Fibroblast of lung (primary cell): ENCODE measurements around the gene NR2C2. TPM values are rescaled to one million over a fixed set of nuclear protein-coding genes. Genes with fewer than 3 reads are reported as not detected.

Experiments used
- DNase-seq, 2 donors: peaks; one replicate each; pipeline versions ENCODE4 v3.0.0 to v3.0.0-alpha.2; 2010; ENCODE audit warnings: low read depth in 2 of 2
- H2AFZ ChIP-seq: 2 replicates; pipeline ENCODE4 v1.5.1; 2012; ENCODE audit warnings: low read length, control low read depth, inconsistent platforms
- H3K27ac ChIP-seq: 2 replicates; pipeline ENCODE4 v1.5.1; 2011; ENCODE audit warnings: low read length, control low read depth; ENCODE audit not compliant: insufficient read depth
- H3K27me3 ChIP-seq: 2 replicates; pipeline ENCODE4 v1.5.1; 2011; ENCODE audit warnings: mild to moderate bottlenecking, low read length; ENCODE audit not compliant: control insufficient read depth, insufficient read depth
- H3K36me3 ChIP-seq: 2 replicates; pipeline ENCODE4 v1.5.1; 2011; ENCODE audit warnings: low read length; ENCODE audit not compliant: control insufficient read depth, insufficient read depth
- H3K4me1 ChIP-seq: 2 replicates; pipeline ENCODE4 v1.5.1; 2011; ENCODE audit warnings: low read length; ENCODE audit not compliant: control insufficient read depth, insufficient read depth; ENCODE audit errors: extremely low read depth
- H3K4me2 ChIP-seq: 2 replicates; pipeline ENCODE4 v1.5.1; 2011; ENCODE audit warnings: low read length, control low read depth; ENCODE audit not compliant: insufficient read depth; ENCODE audit errors: extremely low read depth
- H3K4me3 ChIP-seq, 4 experiments: fragments of 200-600 bp in 1 of 4; sonication (generic) in 1 of 4; replicated peaks in 1 of 4; 2 replicates each; pipeline ENCODE4 v1.5.1; 2011 to 2016; ENCODE audit warnings: low read length in 4 of 4, low read depth in 3 of 4, mild to moderate bottlenecking in 3 of 4, control low read depth in 2 of 4, inconsistent platforms in 1 of 4, mixed read lengths in 1 of 4; ENCODE audit not compliant: insufficient read depth in 1 of 4; ENCODE audit errors: control extremely low read depth in 1 of 4
- H3K79me2 ChIP-seq: 2 replicates; pipeline ENCODE4 v1.5.1; 2012; ENCODE audit warnings: mild to moderate bottlenecking, low read length, inconsistent platforms; ENCODE audit not compliant: control insufficient read depth, insufficient read depth
- H3K9ac ChIP-seq: 2 replicates; pipeline ENCODE4 v1.5.1; 2011; ENCODE audit warnings: mild to moderate bottlenecking, low read length, control low read depth; ENCODE audit not compliant: insufficient read depth
- H3K9me3 ChIP-seq: 2 replicates; pipeline ENCODE4 v1.5.1; 2012; ENCODE audit warnings: low read depth, low read length; ENCODE audit not compliant: control insufficient read depth, insufficient read depth
- H4K20me1 ChIP-seq: 2 replicates; pipeline ENCODE4 v1.5.1; 2011; ENCODE audit warnings: low read length; ENCODE audit not compliant: control insufficient read depth, insufficient read depth; ENCODE audit errors: extremely low read depth
- EZH2 ChIP-seq: IDR thresholded peaks from 2 replicates; pipeline ENCODE4 v1.5.1; 2012; ENCODE audit warnings: low read length, control low read depth, mild to moderate bottlenecking; ENCODE audit errors: missing control alignments
- polyA plus RNA-seq, 2 donors: library from polyadenylated mRNA; depleted of rRNA in 1 of 2; stranded (reverse) in 1 of 2; unstranded in 1 of 2; fragments of >200 nt; gene quantifications; 2 replicates each; pipeline ENCODE4 v1.2.1, GENCODE V29; 2011 to 2012; ENCODE audit warnings: missing spikeins in 1 of 2
- total RNA-seq: library from RNA; depleted of rRNA; stranded (reverse); fragments of >200 nt; gene quantifications from 2 replicates; pipeline ENCODE4 v1.2.1, GENCODE V29; 2014
- TF ChIP-seq, protein P1 (sequence below), 2 donors: IDR thresholded peaks in 1 of 2; conservative IDR thresholded peaks in 1 of 2; 1 replicate in 1 of 2; 2 replicates in 1 of 2; pipeline ENCODE4 v1.5.1; 2011 to 2012; ENCODE audit warnings: low read length in 2 of 2, control low read depth in 1 of 2, inconsistent platforms in 1 of 2, low read depth in 1 of 2, mild to moderate bottlenecking in 1 of 2

NR2C2 gene
- total and polyA plus RNA-seq, 2 donors (not counting 1 experiment from before 2014, with no cell fraction given): 15.0 to 27.9 TPM

DNA sequence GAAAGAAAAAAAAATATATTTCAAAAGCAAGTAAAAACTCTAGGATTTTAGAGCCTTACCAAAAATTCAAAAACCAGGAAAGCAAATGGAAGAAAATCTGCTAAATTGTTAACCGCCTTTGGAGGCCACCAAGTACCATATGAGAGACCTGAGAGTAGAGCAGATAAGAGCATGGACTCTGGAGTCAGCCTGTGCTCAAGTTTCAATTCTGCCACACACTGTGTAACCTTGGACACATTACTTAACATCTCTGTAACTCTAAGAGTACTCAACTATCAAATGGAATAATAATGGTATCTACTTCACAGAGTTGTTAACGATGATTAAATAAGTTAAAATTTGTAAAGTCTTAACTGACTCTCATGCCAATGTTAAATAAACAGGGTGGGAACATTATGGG, 138.9 kb downstream of the NR2C2 start:
- peaks cover 17% of the 10 kb centered on the region for H3K36me3 ChIP-seq

DNA sequence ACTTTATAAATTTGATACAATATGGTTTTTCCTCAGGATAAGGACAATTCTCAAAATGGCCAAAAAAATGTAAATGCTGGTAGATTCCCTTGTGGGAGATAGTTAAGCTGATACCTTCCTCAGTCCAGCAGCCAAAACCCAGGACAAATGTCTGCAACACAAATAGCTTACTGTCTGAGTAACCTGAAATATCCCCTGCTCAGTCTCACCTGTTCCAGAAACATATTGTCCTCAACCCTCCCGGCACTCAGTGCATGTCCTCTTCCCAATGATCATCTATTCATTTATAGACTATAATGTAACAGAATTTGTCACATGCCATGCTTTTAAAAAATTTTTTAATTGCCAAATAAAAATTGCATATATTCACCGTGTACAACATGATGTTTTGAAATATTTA, 139.3 kb downstream of the NR2C2 start:
- DNase-seq: no peak
- no peaks in the 10 kb centered on the region for H3K9me3 ChIP-seq
- H3K4me1 ChIP-seq: no peaks in the 10 kb centered on the region
- H3K27me3 ChIP-seq: no peaks in the 10 kb centered on the region
- no peak overlapping the region for H3K27ac ChIP-seq
- H4K20me1 ChIP-seq: no peaks in the 10 kb centered on the region
- H3K4me2 ChIP-seq: no peak overlapping the region
- H3K9ac ChIP-seq: no peak overlapping the region
- H2AFZ ChIP-seq: no peak overlapping the region
- H3K36me3 ChIP-seq: peaks cover 12% of the 10 kb centered on the region
- no peak overlapping the region for H3K4me3 ChIP-seq
- TF ChIP-seq EZH2: no peak
- TF ChIP-seq, protein P1, sequence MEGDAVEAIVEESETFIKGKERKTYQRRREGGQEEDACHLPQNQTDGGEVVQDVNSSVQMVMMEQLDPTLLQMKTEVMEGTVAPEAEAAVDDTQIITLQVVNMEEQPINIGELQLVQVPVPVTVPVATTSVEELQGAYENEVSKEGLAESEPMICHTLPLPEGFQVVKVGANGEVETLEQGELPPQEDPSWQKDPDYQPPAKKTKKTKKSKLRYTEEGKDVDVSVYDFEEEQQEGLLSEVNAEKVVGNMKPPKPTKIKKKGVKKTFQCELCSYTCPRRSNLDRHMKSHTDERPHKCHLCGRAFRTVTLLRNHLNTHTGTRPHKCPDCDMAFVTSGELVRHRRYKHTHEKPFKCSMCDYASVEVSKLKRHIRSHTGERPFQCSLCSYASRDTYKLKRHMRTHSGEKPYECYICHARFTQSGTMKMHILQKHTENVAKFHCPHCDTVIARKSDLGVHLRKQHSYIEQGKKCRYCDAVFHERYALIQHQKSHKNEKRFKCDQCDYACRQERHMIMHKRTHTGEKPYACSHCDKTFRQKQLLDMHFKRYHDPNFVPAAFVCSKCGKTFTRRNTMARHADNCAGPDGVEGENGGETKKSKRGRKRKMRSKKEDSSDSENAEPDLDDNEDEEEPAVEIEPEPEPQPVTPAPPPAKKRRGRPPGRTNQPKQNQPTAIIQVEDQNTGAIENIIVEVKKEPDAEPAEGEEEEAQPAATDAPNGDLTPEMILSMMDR (conservative IDR thresholded peaks at IDR 0.05 in 1 of 2, IDR thresholded peaks at IDR 0.05 in 1 of 2; ENCODE audit: low read depth in 1 of 2, low read length in 2 of 2): no peak
- no peaks in the 10 kb centered on the region for H3K79me2 ChIP-seq

More for the DNA sequence above, 138.9 kb downstream of the NR2C2 start:
- DNase-seq: no peak
- no peaks in the 10 kb centered on the region for H3K4me1 ChIP-seq
- H3K4me2 ChIP-seq: no peak overlapping the region
- no peak overlapping the region for H3K9ac ChIP-seq
- no peak overlapping the region for H2AFZ ChIP-seq
- H3K27ac ChIP-seq: no peak overlapping the region
- no peaks in the 10 kb centered on the region for H3K79me2 ChIP-seq
- H4K20me1 ChIP-seq: no peaks in the 10 kb centered on the region
- no peak overlapping the region for H3K4me3 ChIP-seq
- no peaks in the 10 kb centered on the region for H3K27me3 ChIP-seq
- TF ChIP-seq, protein P1 (conservative IDR thresholded peaks at IDR 0.05 in 1 of 2, IDR thresholded peaks at IDR 0.05 in 1 of 2; ENCODE audit: low read depth in 1 of 2, low read length in 2 of 2): no peak
- no peak for TF ChIP-seq EZH2
- no peaks in the 10 kb centered on the region for H3K9me3 ChIP-seq

DNA sequence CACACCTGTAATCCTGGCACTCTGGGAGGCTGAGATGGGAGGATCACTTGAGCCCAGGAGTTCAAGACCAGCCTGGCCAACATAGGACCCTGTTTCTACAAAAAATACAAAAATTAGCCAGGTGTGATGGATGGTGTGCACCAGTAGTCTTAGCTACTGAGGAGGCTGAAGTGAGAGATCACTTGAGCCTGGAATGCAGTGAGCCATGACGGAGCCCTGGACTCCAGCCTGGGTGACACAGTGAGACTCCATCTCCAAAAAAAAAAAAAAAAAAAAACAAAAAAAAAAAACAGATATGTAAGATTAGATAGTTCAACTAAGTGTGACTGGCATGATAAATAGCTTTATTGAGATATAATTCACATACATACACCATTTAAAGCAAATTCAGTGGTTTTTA, 141.8 kb downstream of the NR2C2 start:
- TF ChIP-seq EZH2: no peak
- TF ChIP-seq, protein P1 (conservative IDR thresholded peaks at IDR 0.05 in 1 of 2, IDR thresholded peaks at IDR 0.05 in 1 of 2; ENCODE audit: low read depth in 1 of 2, low read length in 2 of 2): no peak
- Histone ChIP-seq H3K27me3 (no peaks in the 10 kb centered on the region), H3K36me3 (peaks cover 2% of the 10 kb centered on the region), H2AFZ (no peak overlapping the region), H3K4me2 (no peak overlapping the region), H3K4me1 (no peaks in the 10 kb centered on the region), H3K27ac (no peak overlapping the region), H3K9me3 (no peaks in the 10 kb centered on the region), H4K20me1 (no peaks in the 10 kb centered on the region), H3K79me2 (no peaks in the 10 kb centered on the region), H3K4me3 (no peak overlapping the region), H3K9ac (no peak overlapping the region)
- DNase-seq: no peak
